AG10803 (cell line): ENCODE data around the gene JUND.
A peak's percentile ranks its signal among the peaks of the same experiment; 100 is the strongest.

ENCODE experiments used
- DNase-seq: peaks from one replicate; pipeline ENCODE4 v3.0.0; 2010; ENCODE audit warnings: low read depth
- H3K4me3 ChIP-seq: 2 replicates; pipeline ENCODE4 v1.5.1; 2011; ENCODE audit warnings: mild to moderate bottlenecking, low read length, control low read depth
- CTCF ChIP-seq: conservative IDR thresholded peaks from 2 replicates; pipeline ENCODE4 v1.5.1; 2011; ENCODE audit warnings: mild to moderate bottlenecking, low read length, control low read depth, inconsistent platforms

Gene JUND

DNA sequence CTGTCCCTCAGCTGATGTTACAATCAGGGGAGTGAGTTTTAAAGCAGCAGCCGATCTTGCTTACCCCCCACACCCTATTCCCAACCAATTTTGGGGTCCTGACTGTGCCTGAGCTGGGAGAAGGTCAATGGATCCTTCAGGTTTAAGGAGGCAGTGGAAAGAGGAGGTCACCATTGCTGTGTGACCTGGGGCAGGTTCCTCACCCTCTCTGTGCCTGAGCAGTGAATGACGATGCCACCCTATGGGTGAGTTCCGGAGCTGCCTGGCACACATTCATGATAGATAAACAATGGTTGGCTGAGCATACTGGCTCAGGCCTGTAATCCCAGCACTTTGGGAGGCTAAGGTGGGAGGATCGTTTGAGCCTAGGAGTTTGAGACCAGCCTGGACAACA lies 20.3 kb upstream of the JUND start:
- no peak for TF ChIP-seq CTCF
- H3K4me3 ChIP-seq: no peak overlapping the region
- no peak for DNase-seq

- no peak for TF ChIP-seq CTCF
- H3K4me3 ChIP-seq: no peak overlapping the region
- DNase-seq: peak; percentile 73
These were observed 19.7 kb upstream of the JUND start for GRCh38 chr19:18300930-18301717.

GRCh38 chr19:18299654-18300053 lies 18.2 kb upstream of the JUND start:
- TF ChIP-seq CTCF: no peak
- H3K4me3 ChIP-seq: no peak overlapping the region
- no peak for DNase-seq

DNA sequence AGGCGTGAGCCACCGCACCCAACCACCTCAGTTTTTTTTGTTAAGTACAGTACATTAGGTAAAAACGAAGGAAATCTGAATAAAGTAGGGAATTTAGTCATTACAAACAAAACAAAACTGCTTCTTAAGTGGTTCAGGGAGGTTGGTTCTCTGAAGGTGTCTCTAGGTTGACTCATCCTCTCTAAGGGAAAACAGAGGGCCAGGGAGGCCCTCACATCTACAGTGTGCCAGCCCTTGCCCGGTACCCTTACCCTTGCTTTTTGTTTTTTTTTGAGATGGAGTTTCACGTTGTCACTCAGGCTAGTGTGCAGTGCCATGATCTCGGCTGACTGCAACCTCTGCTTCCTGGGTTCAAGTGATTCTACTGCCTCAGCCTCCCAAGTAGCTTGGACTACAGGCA lies 17.2 kb upstream of the JUND start:
- no peak for TF ChIP-seq CTCF

GRCh38 chr19:18297308-18297707 lies 15.9 kb upstream of the JUND start:
- H3K4me3 ChIP-seq: no peak overlapping the region
- DNase-seq: peak; percentile 30
- TF ChIP-seq CTCF: no peak

More for the DNA sequence above, 17.2 kb upstream of the JUND start:
- H3K4me3 ChIP-seq: no peak overlapping the region
- no peak for DNase-seq

DNA sequence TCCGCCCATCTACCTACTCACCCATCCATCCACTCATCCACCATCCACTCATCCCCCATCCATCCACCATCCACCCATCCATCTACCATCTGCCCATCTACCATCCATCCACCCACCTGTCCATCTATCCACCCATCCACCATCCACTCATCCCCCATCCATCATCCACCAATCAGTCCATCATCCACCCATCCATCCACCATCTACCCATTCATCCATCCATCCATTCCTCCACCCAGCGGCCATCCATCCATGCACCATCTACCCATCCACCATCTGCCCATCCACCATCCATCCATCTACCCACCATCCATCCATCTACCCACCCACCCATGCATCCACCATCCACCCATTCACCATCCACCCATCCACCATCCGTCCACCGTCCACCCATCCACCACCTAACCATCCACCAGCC lies 13.6 kb upstream of the JUND start:
- no peak for TF ChIP-seq CTCF
- no peak overlapping the region for H3K4me3 ChIP-seq
- no peak for DNase-seq

GRCh38 chr19:18294467-18294864 lies 13.0 kb upstream of the JUND start:
- no peak for DNase-seq
- H3K4me3 ChIP-seq: no peak overlapping the region
- no peak for TF ChIP-seq CTCF
